Tibial artery (tissue), 4 donors: ENCODE results near the gene SYP.
A peak's percentile ranks its signal among the peaks of the same experiment; 100 is the strongest.

ENCODE experiments used
- DNase-seq, 2 donors: peaks; one replicate each; pipeline ENCODE4 v3.0.0-alpha.2; 2019
- H3K27ac ChIP-seq, 2 donors: fragments of 200-600 bp; sonication (generic) in 1 of 2; 1 replicate in 1 of 2; 2 replicates in 1 of 2; pipeline ENCODE4 v1.5.1; 2018 to 2019; ENCODE audit warnings: mild to moderate bottlenecking in 1 of 2
- H3K27me3 ChIP-seq, 2 donors: fragments of 200-600 bp; sonication (generic) in 1 of 2; one replicate each; pipeline versions ENCODE4 v1.5.1 to v1.6.0; 2016 to 2019
- H3K36me3 ChIP-seq, 3 donors: fragments of 200-600 bp; sonication (generic) in 2 of 3; one replicate each; pipeline ENCODE4 v1.5.1; 2016 to 2019; ENCODE audit warnings: mild to moderate bottlenecking in 2 of 3
- H3K4me1 ChIP-seq, 4 donors: fragments of 200-600 bp; sonication (generic) in 2 of 4; 1 replicate in 3 of 4; 2 replicates in 1 of 4; pipeline ENCODE4 v1.5.1; 2016 to 2019
- H3K4me3 ChIP-seq, 2 donors: fragments of 200-600 bp; sonication (generic) in 1 of 2; 1 replicate in 1 of 2; 2 replicates in 1 of 2; pipeline ENCODE4 v1.5.1; 2018 to 2019; ENCODE audit warnings: mild to moderate bottlenecking in 2 of 2
- H3K9me3 ChIP-seq, 3 donors: fragments of 200-600 bp; sonication (generic) in 1 of 3; one replicate each; pipeline ENCODE4 v1.5.1; 2016 to 2019
- intact Hi-C: fragments of 100-400 bp; cut with DNase I; formaldehyde crosslinking; loops from one replicate; pipeline ENCODE4 v1.15.0; 2023; ENCODE audit warnings: low total_unique reads
- TF ChIP-seq, protein P1 (sequence below), 2 experiments: fragments of 200-600 bp in 1 of 2; fragments of 450-650 bp in 1 of 2; IDR thresholded peaks; one replicate each; pipeline ENCODE4 v1.5.1; 2017 to 2019; ENCODE audit warnings: antibody characterized with exemption in 2 of 2, mild to moderate bottlenecking in 1 of 2, moderate library complexity in 1 of 2

Gene SYP

DNA sequence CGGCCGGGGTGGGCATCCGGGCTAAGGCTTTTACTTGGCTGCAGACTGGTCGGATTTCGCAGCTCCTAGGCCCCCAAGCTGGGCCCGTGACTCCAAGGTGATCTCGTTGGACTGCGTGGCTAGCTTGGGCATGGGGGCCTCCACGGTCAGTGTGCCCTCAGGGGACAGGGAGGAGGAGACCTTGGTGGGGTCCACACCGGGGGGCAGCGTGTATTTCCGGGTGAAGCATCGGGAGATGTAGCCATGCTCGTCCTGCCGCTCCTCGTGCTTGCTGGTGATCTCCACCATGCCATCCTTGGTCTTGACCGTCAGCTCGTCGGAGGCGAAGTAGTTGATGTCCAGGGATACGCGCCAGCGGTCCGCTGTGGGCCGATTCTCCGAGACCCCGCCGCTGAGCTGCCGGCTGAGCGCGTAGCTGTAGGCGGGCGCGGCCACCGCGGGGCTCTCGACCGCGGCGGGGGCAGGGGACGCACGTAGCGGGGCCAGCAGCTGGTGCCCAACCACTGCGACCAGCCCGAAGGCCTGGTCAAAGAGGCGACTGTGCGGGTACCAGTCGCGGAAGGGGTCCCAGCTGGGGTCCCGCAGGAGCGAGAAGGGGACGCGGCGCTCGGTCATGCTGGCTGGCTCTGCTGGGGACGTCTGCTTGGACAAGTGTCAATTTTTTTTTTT lies 34.0 kb upstream of the SYP start:
- TF ChIP-seq, protein P1, sequence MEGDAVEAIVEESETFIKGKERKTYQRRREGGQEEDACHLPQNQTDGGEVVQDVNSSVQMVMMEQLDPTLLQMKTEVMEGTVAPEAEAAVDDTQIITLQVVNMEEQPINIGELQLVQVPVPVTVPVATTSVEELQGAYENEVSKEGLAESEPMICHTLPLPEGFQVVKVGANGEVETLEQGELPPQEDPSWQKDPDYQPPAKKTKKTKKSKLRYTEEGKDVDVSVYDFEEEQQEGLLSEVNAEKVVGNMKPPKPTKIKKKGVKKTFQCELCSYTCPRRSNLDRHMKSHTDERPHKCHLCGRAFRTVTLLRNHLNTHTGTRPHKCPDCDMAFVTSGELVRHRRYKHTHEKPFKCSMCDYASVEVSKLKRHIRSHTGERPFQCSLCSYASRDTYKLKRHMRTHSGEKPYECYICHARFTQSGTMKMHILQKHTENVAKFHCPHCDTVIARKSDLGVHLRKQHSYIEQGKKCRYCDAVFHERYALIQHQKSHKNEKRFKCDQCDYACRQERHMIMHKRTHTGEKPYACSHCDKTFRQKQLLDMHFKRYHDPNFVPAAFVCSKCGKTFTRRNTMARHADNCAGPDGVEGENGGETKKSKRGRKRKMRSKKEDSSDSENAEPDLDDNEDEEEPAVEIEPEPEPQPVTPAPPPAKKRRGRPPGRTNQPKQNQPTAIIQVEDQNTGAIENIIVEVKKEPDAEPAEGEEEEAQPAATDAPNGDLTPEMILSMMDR (IDR thresholded peaks at IDR 0.05) = no peak
- H3K27ac ChIP-seq = no peak overlapping the region
- intact Hi-C loops = no loop called here
- no peaks in the 10 kb centered on the region for H3K9me3 ChIP-seq
- H3K27me3 ChIP-seq = no peaks in the 10 kb centered on the region
- H3K4me3 ChIP-seq = no peak overlapping the region
- H3K36me3 ChIP-seq = no peaks in the 10 kb centered on the region
- peaks cover 0 to 20% (median 0%) of the 10 kb centered on the region in 4 donors for H3K4me1 ChIP-seq
- DNase-seq = no peak

DNA sequence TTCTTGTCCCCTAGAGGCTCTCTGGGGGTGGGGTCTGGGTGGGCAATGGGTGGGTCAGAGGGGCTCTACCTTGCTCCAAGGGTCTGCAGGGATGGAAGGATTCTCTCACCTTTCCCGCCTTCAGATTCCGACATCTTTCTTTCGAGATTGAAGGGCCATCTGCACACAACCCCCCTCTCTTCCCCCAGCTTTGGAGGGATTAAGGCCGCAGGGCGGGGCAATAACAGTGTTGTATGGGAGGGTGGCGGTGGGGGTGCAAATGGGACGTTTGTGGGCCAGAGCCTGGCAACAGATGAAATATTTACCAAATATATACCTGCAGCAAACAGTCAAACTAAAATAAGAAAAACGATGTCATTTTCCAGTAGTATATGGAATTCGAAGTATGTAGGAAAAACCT lies 33.2 kb upstream of the SYP start, which contains the start of gene CACNA1F:
CACNA1F (minus strand) TSS at position 165 of the 400 bp plus-strand sequence; CDS start at position 134, 31 bp downstream.
- H3K27ac ChIP-seq = no peak within 1 kb of the TSS
- H3K27me3 ChIP-seq = no peaks in the 10 kb centered on the region
- TF ChIP-seq, protein P1 (IDR thresholded peaks at IDR 0.05) = no peak
- peaks cover 0 to 20% (median 0%) of the 10 kb centered on the region in 4 donors for H3K4me1 ChIP-seq
- intact Hi-C loops = no loop called here
- H3K36me3 ChIP-seq = no peaks in the 10 kb centered on the region
- no peaks in the 10 kb centered on the region for H3K9me3 ChIP-seq
- DNase-seq = no peak
- H3K4me3 ChIP-seq = no peak within 1 kb of the TSS

DNA sequence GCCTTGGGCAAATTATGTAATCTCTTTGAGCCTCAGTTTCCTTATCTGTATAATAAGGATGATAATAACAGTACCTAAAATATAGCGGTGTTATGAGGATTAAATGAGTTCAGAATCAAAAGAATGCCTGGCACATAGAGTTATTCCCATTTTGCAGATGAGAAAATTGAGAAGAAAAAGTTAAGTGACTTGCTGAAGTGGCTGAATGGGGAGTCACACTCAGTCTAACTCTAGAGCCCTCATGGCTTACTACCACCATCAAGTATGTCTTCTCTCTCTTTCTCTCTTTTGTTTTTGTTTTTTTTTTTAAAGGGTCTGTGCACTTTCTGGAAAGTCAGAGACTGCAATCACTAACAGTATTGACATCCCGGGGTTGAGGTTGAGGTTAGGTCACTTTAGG lies 32.5 kb upstream of the SYP start:
- Histone ChIP-seq H3K27me3 (no peaks in the 10 kb centered on the region), H3K4me1 (peaks cover 0 to 20% (median 0%) of the 10 kb centered on the region in 4 donors), H3K9me3 (no peaks in the 10 kb centered on the region), H3K36me3 (no peaks in the 10 kb centered on the region), H3K4me3 (no peak overlapping the region), H3K27ac (no peak overlapping the region)
- no peak for DNase-seq
- intact Hi-C loops = no loop called here
- TF ChIP-seq, protein P1 (IDR thresholded peaks at IDR 0.05) = no peak

DNA sequence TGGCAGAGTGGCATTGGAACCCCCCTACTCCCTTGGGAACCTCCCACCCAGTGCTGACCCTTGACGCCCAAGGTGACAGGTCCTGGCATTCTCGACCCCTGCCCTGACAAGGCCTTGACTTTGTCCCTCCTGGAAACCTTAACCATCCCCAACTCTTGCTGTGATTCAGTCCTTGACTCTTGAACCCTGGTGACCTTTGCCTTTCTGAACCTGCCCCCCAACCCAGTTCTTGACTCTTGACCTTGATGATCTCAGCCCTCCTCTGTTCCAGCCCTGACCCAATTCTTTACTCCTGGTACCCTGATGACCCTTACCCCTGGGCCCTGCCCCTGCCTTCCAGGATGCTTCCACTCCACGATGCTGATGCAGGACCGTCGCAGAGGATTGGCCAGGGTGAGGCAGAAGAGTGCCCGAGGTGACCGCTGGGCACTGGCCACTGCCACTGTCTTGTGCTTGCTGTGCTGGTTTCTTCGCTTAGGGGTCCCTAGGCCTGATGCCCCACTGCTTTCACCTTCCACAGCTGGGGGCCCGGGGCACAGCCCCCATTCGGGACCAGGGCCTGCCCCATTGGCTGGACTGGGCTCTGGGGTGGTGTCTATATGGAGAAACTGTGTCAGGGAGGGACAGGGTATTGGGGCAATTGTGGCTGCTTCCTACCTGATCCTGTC lies 31.5 kb upstream of the SYP start:
- Histone ChIP-seq H3K9me3 (no peaks in the 10 kb centered on the region), H3K4me3 (no peak overlapping the region), H3K36me3 (no peaks in the 10 kb centered on the region), H3K27ac (no peak overlapping the region), H3K4me1 (peaks cover 0 to 14% (median 0%) of the 10 kb centered on the region in 4 donors), H3K27me3 (no peaks in the 10 kb centered on the region)
- intact Hi-C loops = no loop called here
- TF ChIP-seq, protein P1 (IDR thresholded peaks at IDR 0.05) = no peak
- DNase-seq = no peak

DNA sequence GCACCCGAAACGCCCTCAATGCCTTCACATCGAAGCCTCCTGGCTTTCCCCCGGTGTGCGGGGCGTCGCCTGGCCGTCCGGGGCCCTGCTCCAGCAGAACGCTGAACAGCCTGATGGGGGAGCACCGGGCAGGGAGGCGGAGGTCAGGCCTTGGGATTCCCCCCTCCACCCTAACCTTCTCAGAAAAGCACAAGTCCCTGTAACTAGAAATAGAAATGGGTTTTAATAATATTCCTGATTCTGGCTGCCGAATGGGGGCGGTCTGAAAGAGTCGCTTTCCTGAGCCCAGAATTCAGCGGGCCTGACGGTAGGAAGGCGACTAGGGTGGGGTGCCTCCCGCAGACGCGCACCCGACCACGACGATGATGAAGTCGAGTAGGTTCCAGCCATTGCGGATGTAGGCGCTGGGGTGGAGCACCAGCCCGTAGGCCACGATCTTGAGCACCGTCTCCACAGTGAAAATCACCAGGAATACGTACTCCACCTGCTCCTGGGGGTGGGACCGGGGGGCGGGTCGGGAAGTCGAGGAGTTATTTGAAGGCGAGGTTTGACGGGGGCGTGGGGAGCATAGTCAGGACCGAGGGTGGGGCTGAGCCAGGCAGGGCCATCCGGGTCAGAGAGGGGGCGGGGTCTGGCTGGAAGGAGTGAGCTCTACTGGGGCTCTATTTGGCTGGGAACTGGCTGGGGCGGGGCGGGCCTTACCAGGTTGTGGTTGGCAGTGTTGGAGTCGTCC lies 30.7 kb upstream of the SYP start:
- Histone ChIP-seq H3K4me1 (peaks cover 0 to 8% (median 0%) of the 10 kb centered on the region in 4 donors), H3K9me3 (no peaks in the 10 kb centered on the region), H3K27ac (peak overlapping the region in 1 of 2 donors; percentile 29), H3K36me3 (no peaks in the 10 kb centered on the region), H3K4me3 (peak overlapping the region; percentile 36 to 42), H3K27me3 (no peaks in the 10 kb centered on the region)
- TF ChIP-seq, protein P1 (IDR thresholded peaks at IDR 0.05) = no peak
- intact Hi-C loops = no loop called here
- DNase-seq = peak; percentile 54 to 68
